ENCODE measurements around the gene ZNF408. TPM values are rescaled to one million over a fixed set of nuclear protein-coding genes. Genes with fewer than 3 reads are reported as not detected.
"Not testable (repeated sequence)": the region's sequence is repeated elsewhere in the genome, so short reads cannot be mapped to it uniquely, and the experiment has no call there.

ZNF408 gene
- total RNA-seq, 1 experiment from 2014 or later: 8.7 TPM

DNA sequence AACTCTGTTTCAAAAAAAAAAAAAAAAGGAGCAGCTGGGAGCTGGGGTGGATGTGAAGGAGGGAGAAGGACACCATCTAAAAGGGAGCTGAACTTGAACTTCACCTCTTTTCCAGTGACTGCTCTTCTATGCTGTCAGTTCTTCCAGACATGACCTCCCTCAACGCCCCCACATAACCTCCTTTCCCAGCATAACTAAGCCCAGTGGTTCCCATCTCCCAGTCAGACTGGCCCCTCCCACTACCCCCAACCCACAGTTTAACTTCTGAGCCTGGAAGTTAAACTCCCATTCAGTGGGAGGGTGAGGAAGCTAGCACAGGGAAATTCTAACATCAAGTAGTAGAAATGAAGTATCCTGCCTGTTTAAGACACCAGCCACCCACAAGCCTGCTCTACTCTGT lies 2.2 kb upstream of the ZNF408 start:
- Histone ChIP-seq H3K27ac (no peak overlapping the region), H3K4me3 (no peak overlapping the region), H3K9me3 (replicated peaks) (no peaks in the 10 kb centered on the region), H3K36me3 (peaks cover 15% of the 10 kb centered on the region), H3K4me1 (no peaks in the 10 kb centered on the region), H3K27me3 (no peaks in the 10 kb centered on the region)
- DNase-seq: no peak

- Histone ChIP-seq H3K4me1 (no peaks in the 10 kb centered on the region), H3K36me3 (peaks cover 32% of the 10 kb centered on the region), H3K27ac (peak overlapping the region; percentile 98), H3K9me3 (replicated peaks) (no peaks in the 10 kb centered on the region), H3K27me3 (no peaks in the 10 kb centered on the region), H3K4me3 (peak overlapping the region; percentile 80)
- no peak for DNase-seq
Measured at GRCh38 chr11:46701078-46701654, 335 bp downstream of the ZNF408 start.

DNA sequence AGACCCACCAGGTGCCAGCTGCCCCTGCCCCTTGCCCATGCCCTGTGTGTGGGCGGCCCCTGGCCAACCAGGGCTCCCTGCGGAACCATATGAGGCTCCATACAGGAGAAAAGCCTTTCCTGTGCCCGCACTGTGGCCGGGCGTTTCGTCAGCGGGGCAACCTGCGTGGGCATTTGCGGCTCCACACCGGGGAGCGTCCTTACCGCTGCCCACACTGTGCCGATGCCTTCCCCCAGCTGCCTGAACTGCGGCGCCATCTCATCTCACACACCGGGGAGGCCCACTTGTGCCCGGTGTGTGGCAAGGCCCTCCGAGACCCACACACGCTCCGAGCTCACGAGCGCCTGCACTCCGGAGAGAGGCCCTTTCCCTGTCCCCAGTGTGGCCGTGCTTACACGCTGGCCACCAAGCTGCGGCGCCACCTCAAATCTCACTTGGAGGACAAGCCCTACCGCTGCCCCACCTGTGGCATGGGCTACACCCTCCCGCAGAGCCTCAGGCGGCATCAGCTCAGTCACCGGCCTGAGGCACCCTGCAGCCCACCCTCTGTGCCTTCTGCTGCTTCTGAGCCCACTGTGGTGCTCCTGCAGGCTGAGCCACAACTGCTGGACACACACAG lies 4.3 kb downstream of the ZNF408 start:
- peaks cover 47% of the 10 kb centered on the region for H3K36me3 ChIP-seq
- no peaks in the 10 kb centered on the region for H3K9me3 ChIP-seq (replicated peaks)
- H3K27me3 ChIP-seq: no peaks in the 10 kb centered on the region
- H3K4me1 ChIP-seq: no peaks in the 10 kb centered on the region
- no peak overlapping the region for H3K4me3 ChIP-seq
- DNase-seq: no peak
- no peak overlapping the region for H3K27ac ChIP-seq

GRCh38 chr11:46706886-46707285 lies 6.1 kb downstream of the ZNF408 start:
- H3K27me3 ChIP-seq: no peaks in the 10 kb centered on the region
- peaks cover 12% of the 10 kb centered on the region for H3K4me1 ChIP-seq
- H3K4me3 ChIP-seq: no peak overlapping the region
- peaks cover 47% of the 10 kb centered on the region for H3K36me3 ChIP-seq
- H3K9me3 ChIP-seq (replicated peaks): no peaks in the 10 kb centered on the region
- DNase-seq: no peak
- no peak overlapping the region for H3K27ac ChIP-seq

GRCh38 chr11:46709351-46709750 lies 8.5 kb downstream of the ZNF408 start:
- H3K27ac ChIP-seq: not testable (repeated sequence)

DNA sequence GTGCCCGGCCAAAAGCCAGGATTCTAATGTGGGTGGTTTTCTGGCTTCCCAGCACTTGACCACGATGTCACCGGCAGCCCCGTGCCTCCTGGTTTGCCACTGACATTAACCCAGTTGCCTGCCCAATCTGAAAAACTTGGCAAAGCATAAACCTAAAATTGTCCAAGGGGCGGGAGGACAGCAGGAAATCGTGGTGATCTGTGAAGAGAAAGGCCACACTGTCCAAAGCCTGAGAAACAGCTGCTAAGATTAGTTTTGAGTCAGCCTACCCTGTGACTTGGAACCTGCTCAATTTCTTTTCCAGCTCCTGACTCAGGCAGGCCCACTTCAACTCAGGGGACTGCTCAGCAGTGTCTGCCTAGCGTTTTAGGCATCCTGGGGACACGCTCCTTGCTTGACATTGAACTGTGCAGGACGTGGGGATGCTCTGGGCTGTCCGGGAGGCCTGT lies 10.0 kb downstream of the ZNF408 start:
- H3K4me1 ChIP-seq: peaks cover 18% of the 10 kb centered on the region
- H3K27ac ChIP-seq: peak overlapping the region; percentile 85
- peak; percentile 83 to 93 for DNase-seq
- no peak overlapping the region for H3K4me3 ChIP-seq
- H3K9me3 ChIP-seq (replicated peaks): no peaks in the 10 kb centered on the region
- H3K36me3 ChIP-seq: peaks cover 18% of the 10 kb centered on the region
- no peaks in the 10 kb centered on the region for H3K27me3 ChIP-seq

More at GRCh38 chr11:46709351-46709750, 8.5 kb downstream of the ZNF408 start:
- H3K4me3 ChIP-seq; DNase-seq; H3K27me3 ChIP-seq; H3K9me3 ChIP-seq (replicated peaks): not testable (repeated sequence)
- Histone ChIP-seq H3K4me1 (peaks cover 15% of the 10 kb centered on the region), H3K36me3 (peaks cover 33% of the 10 kb centered on the region)

GRCh38 chr11:46711303-46711702 lies 10.5 kb downstream of the ZNF408 start:
- Histone ChIP-seq H3K36me3 (peaks cover 14% of the 10 kb centered on the region), H3K27me3 (no peaks in the 10 kb centered on the region), H3K4me3 (no peak overlapping the region), H3K4me1 (peaks cover 18% of the 10 kb centered on the region), H3K27ac (peak overlapping the region; percentile 85), H3K9me3 (replicated peaks) (no peaks in the 10 kb centered on the region)
- no peak for DNase-seq

DNA sequence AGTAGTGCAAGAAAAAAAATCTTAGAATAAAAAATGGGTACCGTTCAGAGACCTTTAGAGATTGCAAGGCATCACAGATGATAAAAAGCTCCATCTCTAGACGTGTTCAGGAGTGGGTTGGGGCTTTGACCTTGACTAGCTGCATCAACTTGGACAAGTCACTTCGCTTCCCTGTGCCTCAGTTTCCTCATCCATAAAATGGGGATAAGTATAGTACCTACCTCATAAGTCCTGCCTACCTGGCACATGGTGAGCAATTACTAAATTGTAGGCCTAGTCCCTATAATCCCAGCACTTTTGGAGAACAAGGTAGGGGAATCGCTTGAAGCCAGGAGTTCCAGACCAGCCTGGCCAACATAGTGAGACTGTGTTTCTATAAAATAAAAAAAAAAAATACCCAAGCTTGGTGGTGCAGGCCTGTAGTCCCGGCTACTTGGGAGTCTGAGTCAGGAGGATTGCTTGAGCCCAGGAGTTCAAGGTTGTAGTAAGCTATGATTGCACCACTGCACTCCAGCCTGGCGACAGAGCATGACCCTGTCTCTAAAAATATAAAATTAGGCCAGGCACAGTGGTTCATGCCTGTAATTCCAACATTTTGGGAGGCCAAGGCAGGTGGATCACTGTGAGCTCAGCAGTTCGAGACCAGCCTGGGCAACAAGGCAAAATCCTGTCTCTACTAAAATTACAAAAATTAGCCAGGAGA lies 12.2 kb downstream of the ZNF408 start:
- H3K36me3 ChIP-seq: peaks cover 4% of the 10 kb centered on the region; the same call in 1 of the 2 replicates
- peaks cover 18% of the 10 kb centered on the region for H3K4me1 ChIP-seq
- no peak overlapping the region for H3K27ac ChIP-seq
- no peak overlapping the region for H3K4me3 ChIP-seq
- no peak for DNase-seq
- H3K27me3 ChIP-seq: no peaks in the 10 kb centered on the region
- no peaks in the 10 kb centered on the region for H3K9me3 ChIP-seq (replicated peaks)

- H3K27ac ChIP-seq; H3K36me3 ChIP-seq; DNase-seq; H3K4me1 ChIP-seq; H3K27me3 ChIP-seq; H3K9me3 ChIP-seq (replicated peaks); H3K4me3 ChIP-seq: not testable (repeated sequence)
Measured at GRCh38 chr11:46717825-46718154, 17.0 kb downstream of the ZNF408 start.

DNA sequence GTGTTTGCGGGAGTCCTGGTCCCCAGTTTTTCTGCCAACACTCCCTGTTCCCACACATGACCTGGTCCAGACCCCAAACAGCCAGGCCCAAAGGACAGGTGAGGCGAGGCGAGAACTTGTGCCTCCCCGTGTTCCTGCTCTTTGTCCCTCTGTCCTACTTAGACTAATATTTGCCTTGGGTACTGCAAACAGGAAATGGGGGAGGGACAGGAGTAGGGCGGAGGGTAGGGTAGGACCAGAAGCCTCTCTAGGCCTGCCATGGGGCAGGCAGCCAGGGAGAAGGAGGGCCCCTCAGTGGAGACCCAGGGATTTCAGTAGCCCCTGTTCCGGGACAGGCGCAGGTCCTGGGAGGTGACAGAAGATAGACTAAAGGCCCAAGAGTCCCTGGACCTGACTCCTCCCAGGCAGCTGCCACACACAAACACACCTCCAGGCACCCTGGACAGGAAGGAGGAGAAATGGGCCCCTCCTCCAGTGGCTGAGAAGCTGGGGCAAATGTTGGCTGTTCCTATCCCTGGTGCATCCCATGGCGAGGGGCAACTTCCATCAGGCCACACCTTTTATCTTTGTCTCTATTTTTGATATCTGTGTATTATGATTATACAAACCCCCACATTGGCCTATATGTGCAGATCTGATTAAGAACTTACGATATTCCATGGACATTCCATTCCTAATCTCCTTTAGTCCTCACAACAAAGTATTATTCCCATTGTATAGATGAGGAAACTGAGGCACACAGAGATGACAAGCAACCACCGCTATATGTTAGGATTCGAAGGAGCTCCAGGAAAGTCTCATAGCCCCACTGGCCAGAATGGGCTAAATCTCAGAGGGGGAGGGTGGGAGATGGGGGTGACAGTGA lies 17.6 kb downstream of the ZNF408 start:
- DNase-seq: peak in 1 of 2 experiments; percentile 33
- Histone ChIP-seq H3K4me3 (no peak overlapping the region), H3K27me3 (no peaks in the 10 kb centered on the region), H3K9me3 (replicated peaks) (no peaks in the 10 kb centered on the region), H3K4me1 (peaks cover 5% of the 10 kb centered on the region; the same call in 1 of the 2 replicates), H3K27ac (no peak overlapping the region), H3K36me3 (no peaks in the 10 kb centered on the region)

- DNase-seq: no peak
- H3K4me1 ChIP-seq: peaks cover 8% of the 10 kb centered on the region
- no peaks in the 10 kb centered on the region for H3K9me3 ChIP-seq (replicated peaks)
- no peak within 1 kb of the TSS for H3K27ac ChIP-seq
- no peaks in the 10 kb centered on the region for H3K36me3 ChIP-seq
- no peak within 1 kb of the TSS for H3K4me3 ChIP-seq
- no peaks in the 10 kb centered on the region for H3K27me3 ChIP-seq
Measured at GRCh38 chr11:46719048-46719542, 18.3 kb downstream of the ZNF408 start, which contains the start of gene F2. Gene F2 (plus strand): TSS chr11:46719213. CDS start chr11:46719236, 23 bp downstream.

DNA sequence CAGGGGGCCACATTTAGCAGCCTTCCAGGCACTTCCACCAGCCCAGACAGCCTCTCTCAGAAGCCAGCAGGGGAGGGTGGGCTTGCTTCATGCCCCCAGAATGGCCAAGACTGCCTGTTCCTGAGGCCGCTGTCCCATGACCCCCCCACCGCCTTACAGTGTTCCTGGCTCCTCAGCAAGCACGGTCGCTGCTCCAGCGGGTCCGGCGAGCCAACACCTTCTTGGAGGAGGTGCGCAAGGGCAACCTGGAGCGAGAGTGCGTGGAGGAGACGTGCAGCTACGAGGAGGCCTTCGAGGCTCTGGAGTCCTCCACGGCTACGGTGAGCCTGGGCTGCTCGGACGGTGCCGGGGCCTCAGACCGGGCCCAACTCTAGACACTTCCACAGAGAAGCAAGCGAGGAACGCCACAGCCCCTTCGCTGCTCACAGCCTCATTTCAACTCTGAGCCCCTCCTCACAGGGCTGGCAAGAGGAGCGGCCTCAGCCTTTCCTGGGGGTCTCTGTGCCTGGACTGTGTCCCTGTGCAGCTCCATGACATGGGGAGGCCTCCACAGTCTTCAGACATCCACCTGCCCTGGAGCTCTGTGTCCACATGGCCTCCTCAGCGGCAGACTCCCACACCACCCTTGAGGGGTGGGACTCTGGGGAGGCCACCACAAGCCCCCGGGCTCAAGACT lies 18.9 kb downstream of the ZNF408 start:
- Histone ChIP-seq H3K9me3 (replicated peaks) (no peaks in the 10 kb centered on the region), H3K27ac (no peak overlapping the region), H3K4me1 (peaks cover 8% of the 10 kb centered on the region; the same call in 1 of the 2 replicates), H3K36me3 (no peaks in the 10 kb centered on the region), H3K27me3 (no peaks in the 10 kb centered on the region), H3K4me3 (no peak overlapping the region)
- no peak for DNase-seq

- H3K4me3 ChIP-seq: no peak overlapping the region
- H3K36me3 ChIP-seq: no peaks in the 10 kb centered on the region
- DNase-seq: no peak
- H3K27me3 ChIP-seq: no peaks in the 10 kb centered on the region
- peaks cover 6% of the 10 kb centered on the region; the same call in 1 of the 2 replicates for H3K4me1 ChIP-seq
- H3K27ac ChIP-seq: no peak overlapping the region
- no peaks in the 10 kb centered on the region for H3K9me3 ChIP-seq (replicated peaks)
Measured at GRCh38 chr11:46721286-46721685, 20.5 kb downstream of the ZNF408 start.

Measured in SJCRH30 (cell line).